A549 (cell line): ENCODE data around the gene NTRK2. TPM values are rescaled to one million over a fixed set of nuclear protein-coding genes. Genes with fewer than 3 reads are reported as not detected.

Experiments
- ATAC-seq, 2 experiments: fragments of 200-7000 bp in 1 of 2; fragments of >200 bp in 1 of 2; cut with Nextera tagmentation in 1 of 2; cut with Tn5 transposase in 1 of 2; 3 replicates each; pipeline versions ENCODE4 v1.8.0 to v1.9.1; 2018 to 2020; ENCODE audit warnings: mild to moderate bottlenecking in 1 of 2, moderate library complexity in 1 of 2
- CTCF ChIA-PET: fragments of 300-600 bp; sonication (Branson Sonifier 250); formaldehyde crosslinking; extraction: SDS; loops from one replicate; lab custom pipeline; 2021; ENCODE audit warnings: antibody characterized with exemption, inconsistent platforms; lab: Yijun Ruan, JAX
- POLR2A ChIA-PET: fragments of 350-600 bp; formaldehyde crosslinking; extraction: SDS; loops from one replicate; lab custom pipeline; 2021; ENCODE audit warnings: antibody characterized with exemption, inconsistent platforms; lab: Yijun Ruan, JAX
- DNase-seq, 2 experiments: peaks; one replicate each; pipeline versions ENCODE4 v3.0.0 to v3.0.0-alpha.2; 2011 to 2016; ENCODE audit warnings: low read depth in 1 of 2, low spot score in 1 of 2
- FAIRE-seq: peaks from 2 replicates; lab custom pipeline; 2011; peaks lifted over from hg19 to GRCh38; lab: Jason Lieb, UNC
- H3K27ac ChIP-seq, 2 experiments: fragments of >200 bp; sonication (Bioruptor Twin); formaldehyde crosslinking; 3 replicates each; pipeline ENCODE4 v1.5.1; 2016 to 2017
- H3K4me1 ChIP-seq: fragments of >200 bp; sonication (Bioruptor Twin); formaldehyde crosslinking; 3 replicates; pipeline ENCODE4 v1.6.1; 2016
- H3K4me2 ChIP-seq: fragments of >200 bp; sonication (Bioruptor Twin); formaldehyde crosslinking; 3 replicates; pipeline ENCODE4 v1.6.1; 2016
- H3K4me3 ChIP-seq: fragments of >200 bp; sonication (Bioruptor Twin); formaldehyde crosslinking; 3 replicates; pipeline ENCODE4 v1.5.1; 2016
- H3K9me3 ChIP-seq: fragments of >200 bp; sonication (Bioruptor Twin); formaldehyde crosslinking; 3 replicates; pipeline ENCODE4 v1.6.1; 2016
- BHLHE40 ChIP-seq: IDR thresholded peaks from 2 replicates; pipeline ENCODE4 v1.6.1; 2012; ENCODE audit warnings: low read depth, low read length, inconsistent platforms
- CBX2 ChIP-seq: fragments of 200-600 bp; sonication (generic); IDR thresholded peaks from 2 replicates; pipeline ENCODE4 v1.6.1; 2016; ENCODE audit warnings: low read depth, mild to moderate bottlenecking, borderline replicate concordance
- CBX8 ChIP-seq: fragments of 200-600 bp; sonication (generic); IDR thresholded peaks from 2 replicates; pipeline ENCODE4 v1.6.1; 2016
- EP300 ChIP-seq, 2 experiments: fragments of >200 bp; sonication (Bioruptor Twin); formaldehyde crosslinking; IDR thresholded peaks; 2 replicates in 1 of 2; 3 replicates in 1 of 2; pipeline ENCODE4 v1.6.1; 2016 to 2017
- FOSL2 ChIP-seq, 2 experiments: fragments of 450-650 bp in 1 of 2; fragments of >200 bp in 1 of 2; sonication (Bioruptor Twin) in 1 of 2; formaldehyde crosslinking; IDR thresholded peaks; 2 replicates each; pipeline versions ENCODE4 v1.5.0 to v1.6.1; 2016 to 2020; ENCODE audit warnings: mild to moderate bottlenecking in 1 of 2, moderate library complexity in 1 of 2
- FOXS1 ChIP-seq: fragments of 250-450 bp; sonication (Bioruptor Pico); IDR thresholded peaks from 2 replicates; pipeline ENCODE4 v1.5.0; 2020; ENCODE audit warnings: mild to moderate bottlenecking, moderate library complexity
- HOXB13 ChIP-seq: fragments of 250-450 bp; sonication (Bioruptor Pico); IDR thresholded peaks from 2 replicates; pipeline ENCODE4 v1.5.0; 2020; ENCODE audit warnings: low read depth, mild to moderate bottlenecking, moderate library complexity
- HOXB5 ChIP-seq: fragments of 250-450 bp; sonication (Bioruptor Pico); IDR thresholded peaks from 2 replicates; pipeline ENCODE4 v1.5.0; 2020; ENCODE audit warnings: mild to moderate bottlenecking, moderate library complexity
- JUNB ChIP-seq: fragments of >200 bp; sonication (Bioruptor Twin); formaldehyde crosslinking; IDR thresholded peaks from 2 replicates; pipeline ENCODE4 v1.6.1; 2016
- KDM1A ChIP-seq: fragments of 200-600 bp; sonication (generic); IDR thresholded peaks from 2 replicates; pipeline ENCODE4 v1.6.1; 2016; ENCODE audit warnings: low read depth, mild to moderate bottlenecking
- MAZ ChIP-seq: fragments of 150-350 bp; IDR thresholded peaks from 2 replicates; pipeline ENCODE4 v1.6.1; 2014; ENCODE audit warnings: antibody characterized with exemption, low read depth, low read length, borderline replicate concordance
- NFE2L2 ChIP-seq: fragments of 150-350 bp; conservative IDR thresholded peaks from 2 replicates; pipeline ENCODE4 v1.6.1; 2014; ENCODE audit warnings: low read length
- PHF8 ChIP-seq: fragments of 200-600 bp; sonication (generic); IDR thresholded peaks from 2 replicates; pipeline ENCODE4 v1.6.1; 2016; ENCODE audit warnings: low read depth, mild to moderate bottlenecking, antibody characterized with exemption, moderate library complexity, borderline replicate concordance
- RCOR1 ChIP-seq: fragments of 150-350 bp; IDR thresholded peaks from 2 replicates; pipeline ENCODE4 v1.6.1; 2014; ENCODE audit warnings: antibody characterized with exemption, low read length, low read depth
- RFX5 ChIP-seq: fragments of 450-650 bp; IDR thresholded peaks from 2 replicates; pipeline ENCODE4 v1.7.1; 2014; ENCODE audit warnings: antibody characterized with exemption, mild to moderate bottlenecking, moderate library complexity
- TP53 ChIP-seq: fragments of 250-450 bp; sonication (Bioruptor Pico); IDR thresholded peaks from 2 replicates; pipeline ENCODE4 v1.5.0; 2021; ENCODE audit warnings: mild to moderate bottlenecking, moderate library complexity
- ZC3H11A ChIP-seq: fragments of 450-650 bp; IDR thresholded peaks from 2 replicates; pipeline ENCODE4 v1.6.1; 2014; ENCODE audit warnings: antibody characterized with exemption, mild to moderate bottlenecking
- ZFP36 ChIP-seq: fragments of 450-650 bp; IDR thresholded peaks from 2 replicates; pipeline ENCODE4 v1.6.1; 2014; ENCODE audit warnings: borderline replicate concordance; ENCODE audit not compliant: partially characterized antibody
- ZNF302 ChIP-seq: fragments of 250-450 bp; sonication (Bioruptor Pico); IDR thresholded peaks from 2 replicates; pipeline ENCODE4 v1.9.0; 2021; ENCODE audit warnings: inconsistent platforms, mild to moderate bottlenecking, moderate library complexity
- ZSCAN20 ChIP-seq: fragments of 250-450 bp; sonication (Bioruptor Pico); IDR thresholded peaks from 2 replicates; pipeline ENCODE4 v1.8.0; 2022; ENCODE audit warnings: mild to moderate bottlenecking, moderate library complexity
- WGBS: methylation state at CpG from one replicate; pipeline ENCODE4 v1.1.6; 2017; ENCODE audit errors: missing lambda C conversion rate; 5-methylcytosine and 5-hydroxymethylcytosine counted together
- polyA plus RNA-seq, 4 experiments: library from polyadenylated mRNA; depleted of rRNA in 3 of 4; stranded (reverse); fragments of >200 nt; fragmentation: RNase III in 1 of 4; extraction: RNeasy Plus Mini Kit Qiagen cat#74134 plus additional on column Dnase treatment in 1 of 4; gene quantifications; 2 replicates in 3 of 4; 3 replicates in 1 of 4; pipeline ENCODE4 v1.2.3, GENCODE V29; 2011 to 2017
- TF ChIP-seq, protein P1 (sequence below): IDR thresholded peaks from 2 replicates; pipeline ENCODE4 v1.6.1; 2012
- TF ChIP-seq, protein P2 (sequence below): IDR thresholded peaks from 2 replicates; pipeline ENCODE4 v1.6.1; 2012; ENCODE audit warnings: low read depth, borderline replicate concordance
- TF ChIP-seq, protein P3 (sequence below): fragments of 250-450 bp; sonication (Bioruptor Pico); IDR thresholded peaks from 2 replicates; pipeline ENCODE4 v1.5.0; 2020; ENCODE audit warnings: low read depth, mild to moderate bottlenecking, moderate library complexity
- TF ChIP-seq, protein P4 (sequence below): fragments of 200-600 bp; sonication (generic); IDR thresholded peaks from 2 replicates; pipeline ENCODE4 v1.6.1; 2016; ENCODE audit warnings: antibody characterized with exemption, mild to moderate bottlenecking, moderate library complexity
- TF ChIP-seq, protein P5 (sequence below): fragments of >200 bp; sonication (Bioruptor Twin); formaldehyde crosslinking; IDR thresholded peaks from 2 replicates; pipeline ENCODE4 v1.6.1; 2016
- TF ChIP-seq, protein P6 (sequence below): IDR thresholded peaks from 2 replicates; pipeline ENCODE4 v1.6.1; 2012
- TF ChIP-seq, protein P7 (sequence below): fragments of >200 bp; sonication (Bioruptor Twin); formaldehyde crosslinking; IDR thresholded peaks from 3 replicates; pipeline ENCODE4 v1.6.1; 2016

Gene NTRK2
- polyA plus RNA-seq, 2 of the 4 experiments (the other 2 are of a cell fraction): 0.03 TPM

DNA sequence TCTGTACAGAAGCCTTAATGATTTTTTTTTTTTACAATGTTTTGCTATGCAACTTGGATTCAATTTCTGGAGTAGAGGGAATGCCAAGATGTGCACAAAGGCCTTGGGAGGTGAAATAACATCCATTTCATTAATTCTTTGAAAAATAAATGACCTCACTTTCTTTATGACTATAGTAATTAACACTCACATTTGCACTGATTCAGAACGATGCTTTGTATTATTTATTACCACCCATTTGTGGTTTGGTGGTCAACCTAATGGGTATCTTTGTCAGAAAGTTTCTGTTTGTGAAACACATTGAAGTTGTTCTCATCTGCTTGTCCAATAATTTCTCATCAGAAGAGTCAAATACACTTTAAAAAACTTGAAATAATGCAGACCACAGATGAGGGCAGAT is 169.3 kb downstream of the NTRK2 start:
- WGBS: 6% methylated on average over 1 of the region's 1 CpG
- H3K9me3 ChIP-seq: no peaks in the 10 kb centered on the region
- ChIA-PET POLR2A (no interaction called here), CTCF (no interaction called here)
- H3K27ac ChIP-seq: no peak overlapping the region
- no peak for TF ChIP-seq CBX2
- no peak for TF ChIP-seq KDM1A
- TF ChIP-seq, protein P1, sequence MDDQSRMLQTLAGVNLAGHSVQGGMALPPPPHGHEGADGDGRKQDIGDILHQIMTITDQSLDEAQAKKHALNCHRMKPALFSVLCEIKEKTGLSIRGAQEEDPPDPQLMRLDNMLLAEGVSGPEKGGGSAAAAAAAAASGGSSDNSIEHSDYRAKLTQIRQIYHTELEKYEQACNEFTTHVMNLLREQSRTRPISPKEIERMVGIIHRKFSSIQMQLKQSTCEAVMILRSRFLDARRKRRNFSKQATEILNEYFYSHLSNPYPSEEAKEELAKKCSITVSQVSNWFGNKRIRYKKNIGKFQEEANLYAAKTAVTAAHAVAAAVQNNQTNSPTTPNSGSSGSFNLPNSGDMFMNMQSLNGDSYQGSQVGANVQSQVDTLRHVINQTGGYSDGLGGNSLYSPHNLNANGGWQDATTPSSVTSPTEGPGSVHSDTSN: no peak
- TF ChIP-seq RFX5: no peak
- TF ChIP-seq HOXB13 (CRISPR knock-in tag): no peak
- no peak for TF ChIP-seq PHF8
- TF ChIP-seq, protein P2, sequence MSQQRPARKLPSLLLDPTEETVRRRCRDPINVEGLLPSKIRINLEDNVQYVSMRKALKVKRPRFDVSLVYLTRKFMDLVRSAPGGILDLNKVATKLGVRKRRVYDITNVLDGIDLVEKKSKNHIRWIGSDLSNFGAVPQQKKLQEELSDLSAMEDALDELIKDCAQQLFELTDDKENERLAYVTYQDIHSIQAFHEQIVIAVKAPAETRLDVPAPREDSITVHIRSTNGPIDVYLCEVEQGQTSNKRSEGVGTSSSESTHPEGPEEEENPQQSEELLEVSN: no peak
- H3K4me1 ChIP-seq: no peaks in the 10 kb centered on the region
- DNase-seq (no peak), ATAC-seq (no peak), FAIRE-seq (no peak)
- H3K4me2 ChIP-seq: no peak overlapping the region
- no peak overlapping the region for H3K4me3 ChIP-seq

DNA sequence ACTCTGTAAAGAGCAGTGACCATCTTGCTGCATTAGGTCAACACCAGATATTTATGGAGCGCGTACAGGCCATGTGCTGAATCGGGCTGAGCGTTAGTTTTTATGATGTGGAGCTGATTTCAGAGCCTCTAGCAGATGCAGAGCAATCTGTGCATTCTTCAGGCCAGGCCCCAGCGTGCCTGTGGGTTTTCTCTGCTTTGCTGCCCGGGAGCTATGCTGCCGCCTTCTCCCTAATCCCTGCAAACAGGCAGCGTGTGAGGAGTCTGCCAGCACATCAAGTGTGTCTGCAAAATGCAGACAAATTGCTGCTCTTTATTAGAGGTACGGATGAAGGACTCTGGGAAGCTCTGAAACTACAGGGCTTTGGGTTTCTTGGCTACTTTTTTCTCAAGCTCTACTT is 170.0 kb downstream of the NTRK2 start:
- DNase-seq (no peak), FAIRE-seq (no peak), ATAC-seq (no peak)
- CTCF ChIA-PET: interaction anchor here (0.6 kb wide), 1 partner anchor 546 kb away, joined by 3 read pairs; no protein-coding TSS in a partner anchor
- no peaks in the 10 kb centered on the region for H3K9me3 ChIP-seq
- POLR2A ChIA-PET: no interaction called here
- H3K4me3 ChIP-seq: no peak overlapping the region
- H3K27ac ChIP-seq: no peak overlapping the region
- no peaks in the 10 kb centered on the region for H3K4me1 ChIP-seq
- no peak overlapping the region for H3K4me2 ChIP-seq
- TF ChIP-seq EP300 (IDR thresholded peaks at IDR 0.05) (no peak), HOXB5 (no peak), CBX8 (no peak), NFE2L2 (no peak), BHLHE40 (no peak), FOSL2 (IDR thresholded peaks at IDR 0.05) (no peak), FOSL2 (CRISPR knock-in tag; IDR thresholded peaks at IDR 0.05) (no peak), JUNB (no peak), FOXS1 (CRISPR knock-in tag) (no peak), MAZ (no peak), ZNF302 (no peak), ZSCAN20 (CRISPR knock-in tag) (no peak), RCOR1 (no peak), ZC3H11A (no peak), TP53 (CRISPR knock-in tag) (no peak), ZFP36 (no peak)
- TF ChIP-seq, protein P3, sequence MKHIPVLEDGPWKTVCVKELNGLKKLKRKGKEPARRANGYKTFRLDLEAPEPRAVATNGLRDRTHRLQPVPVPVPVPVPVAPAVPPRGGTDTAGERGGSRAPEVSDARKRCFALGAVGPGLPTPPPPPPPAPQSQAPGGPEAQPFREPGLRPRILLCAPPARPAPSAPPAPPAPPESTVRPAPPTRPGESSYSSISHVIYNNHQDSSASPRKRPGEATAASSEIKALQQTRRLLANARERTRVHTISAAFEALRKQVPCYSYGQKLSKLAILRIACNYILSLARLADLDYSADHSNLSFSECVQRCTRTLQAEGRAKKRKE: no peak
- TF ChIP-seq, protein P4, sequence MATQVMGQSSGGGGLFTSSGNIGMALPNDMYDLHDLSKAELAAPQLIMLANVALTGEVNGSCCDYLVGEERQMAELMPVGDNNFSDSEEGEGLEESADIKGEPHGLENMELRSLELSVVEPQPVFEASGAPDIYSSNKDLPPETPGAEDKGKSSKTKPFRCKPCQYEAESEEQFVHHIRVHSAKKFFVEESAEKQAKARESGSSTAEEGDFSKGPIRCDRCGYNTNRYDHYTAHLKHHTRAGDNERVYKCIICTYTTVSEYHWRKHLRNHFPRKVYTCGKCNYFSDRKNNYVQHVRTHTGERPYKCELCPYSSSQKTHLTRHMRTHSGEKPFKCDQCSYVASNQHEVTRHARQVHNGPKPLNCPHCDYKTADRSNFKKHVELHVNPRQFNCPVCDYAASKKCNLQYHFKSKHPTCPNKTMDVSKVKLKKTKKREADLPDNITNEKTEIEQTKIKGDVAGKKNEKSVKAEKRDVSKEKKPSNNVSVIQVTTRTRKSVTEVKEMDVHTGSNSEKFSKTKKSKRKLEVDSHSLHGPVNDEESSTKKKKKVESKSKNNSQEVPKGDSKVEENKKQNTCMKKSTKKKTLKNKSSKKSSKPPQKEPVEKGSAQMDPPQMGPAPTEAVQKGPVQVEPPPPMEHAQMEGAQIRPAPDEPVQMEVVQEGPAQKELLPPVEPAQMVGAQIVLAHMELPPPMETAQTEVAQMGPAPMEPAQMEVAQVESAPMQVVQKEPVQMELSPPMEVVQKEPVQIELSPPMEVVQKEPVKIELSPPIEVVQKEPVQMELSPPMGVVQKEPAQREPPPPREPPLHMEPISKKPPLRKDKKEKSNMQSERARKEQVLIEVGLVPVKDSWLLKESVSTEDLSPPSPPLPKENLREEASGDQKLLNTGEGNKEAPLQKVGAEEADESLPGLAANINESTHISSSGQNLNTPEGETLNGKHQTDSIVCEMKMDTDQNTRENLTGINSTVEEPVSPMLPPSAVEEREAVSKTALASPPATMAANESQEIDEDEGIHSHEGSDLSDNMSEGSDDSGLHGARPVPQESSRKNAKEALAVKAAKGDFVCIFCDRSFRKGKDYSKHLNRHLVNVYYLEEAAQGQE: no peak
- TF ChIP-seq, protein P5, sequence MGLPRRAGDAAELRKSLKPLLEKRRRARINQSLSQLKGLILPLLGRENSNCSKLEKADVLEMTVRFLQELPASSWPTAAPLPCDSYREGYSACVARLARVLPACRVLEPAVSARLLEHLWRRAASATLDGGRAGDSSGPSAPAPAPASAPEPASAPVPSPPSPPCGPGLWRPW: no peak
- TF ChIP-seq, protein P6, sequence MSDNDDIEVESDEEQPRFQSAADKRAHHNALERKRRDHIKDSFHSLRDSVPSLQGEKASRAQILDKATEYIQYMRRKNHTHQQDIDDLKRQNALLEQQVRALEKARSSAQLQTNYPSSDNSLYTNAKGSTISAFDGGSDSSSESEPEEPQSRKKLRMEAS: no peak
- TF ChIP-seq, protein P7, sequence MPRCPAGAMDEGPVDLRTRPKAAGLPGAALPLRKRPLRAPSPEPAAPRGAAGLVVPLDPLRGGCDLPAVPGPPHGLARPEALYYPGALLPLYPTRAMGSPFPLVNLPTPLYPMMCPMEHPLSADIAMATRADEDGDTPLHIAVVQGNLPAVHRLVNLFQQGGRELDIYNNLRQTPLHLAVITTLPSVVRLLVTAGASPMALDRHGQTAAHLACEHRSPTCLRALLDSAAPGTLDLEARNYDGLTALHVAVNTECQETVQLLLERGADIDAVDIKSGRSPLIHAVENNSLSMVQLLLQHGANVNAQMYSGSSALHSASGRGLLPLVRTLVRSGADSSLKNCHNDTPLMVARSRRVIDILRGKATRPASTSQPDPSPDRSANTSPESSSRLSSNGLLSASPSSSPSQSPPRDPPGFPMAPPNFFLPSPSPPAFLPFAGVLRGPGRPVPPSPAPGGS: no peak
- TF ChIP-seq, all 56 proteins: peak for 0
- 66% methylated on average over 9 of the region's 9 CpGs for WGBS
